ENCODE measurements around the gene ALK.

ALK gene

GRCh38 chr2:29463181-29463900 lies 458.0 kb downstream of the ALK start:
- no peak for DNase-seq (ENCODE audit: low read depth in 2 of 3, low spot score in 2 of 3)

GRCh38 chr2:29462293-29462692 lies 459.1 kb downstream of the ALK start:
- DNase-seq (ENCODE audit: low read depth in 2 of 3, low spot score in 2 of 3) = no peak

GRCh38 chr2:29460190-29460589 lies 461.2 kb downstream of the ALK start:
- DNase-seq (ENCODE audit: low read depth in 2 of 3, low spot score in 2 of 3) = no peak

GRCh38 chr2:29459445-29460179 lies 461.8 kb downstream of the ALK start:
- DNase-seq (ENCODE audit: low read depth in 2 of 3, low spot score in 2 of 3) = no peak

- DNase-seq (ENCODE audit: low read depth in 2 of 3, low spot score in 2 of 3) = no peak
Measured at GRCh38 chr2:29456429-29456828, 465.0 kb downstream of the ALK start.

GRCh38 chr2:29455200-29455860 lies 466.1 kb downstream of the ALK start:
- no peak for DNase-seq (ENCODE audit: low read depth in 2 of 3, low spot score in 2 of 3)

- DNase-seq (ENCODE audit: low read depth in 2 of 3, low spot score in 2 of 3) = no peak
Measured at GRCh38 chr2:29452036-29452435, 469.4 kb downstream of the ALK start.

- DNase-seq (ENCODE audit: low read depth in 2 of 3, low spot score in 2 of 3) = no peak
Measured at GRCh38 chr2:29450596-29451222, 470.7 kb downstream of the ALK start.

GRCh38 chr2:29449499-29449898 lies 471.9 kb downstream of the ALK start:
- no peak for DNase-seq (ENCODE audit: low read depth in 2 of 3, low spot score in 2 of 3)

GRCh38 chr2:29448096-29448688 lies 473.2 kb downstream of the ALK start:
- no peak for DNase-seq (ENCODE audit: low read depth in 2 of 3, low spot score in 2 of 3)

- no peak for DNase-seq (ENCODE audit: low read depth in 2 of 3, low spot score in 2 of 3)
Measured at GRCh38 chr2:29447513-29447912, 473.9 kb downstream of the ALK start.

- DNase-seq (ENCODE audit: low read depth in 2 of 3, low spot score in 2 of 3) = no peak
Measured at GRCh38 chr2:29446847-29447246, 474.5 kb downstream of the ALK start.

GRCh38 chr2:29444150-29444549 lies 477.2 kb downstream of the ALK start:
- no peak for DNase-seq (ENCODE audit: low read depth in 2 of 3, low spot score in 2 of 3)

- DNase-seq (ENCODE audit: low read depth in 2 of 3, low spot score in 2 of 3) = no peak
Measured at GRCh38 chr2:29443627-29444026, 477.8 kb downstream of the ALK start.

GRCh38 chr2:29443151-29443550 lies 478.2 kb downstream of the ALK start:
- DNase-seq (ENCODE audit: low read depth in 2 of 3, low spot score in 2 of 3) = no peak

GRCh38 chr2:29440921-29441623 lies 480.3 kb downstream of the ALK start:
- DNase-seq (ENCODE audit: low read depth in 2 of 3, low spot score in 2 of 3) = no peak

- no peak for DNase-seq (ENCODE audit: low read depth in 2 of 3, low spot score in 2 of 3)
Measured at GRCh38 chr2:29433920-29434319, 487.5 kb downstream of the ALK start.

GRCh38 chr2:29433128-29433527 lies 488.3 kb downstream of the ALK start:
- DNase-seq (ENCODE audit: low read depth in 2 of 3, low spot score in 2 of 3) = no peak

GRCh38 chr2:29431485-29431884 lies 489.9 kb downstream of the ALK start:
- DNase-seq (ENCODE audit: low read depth in 2 of 3, low spot score in 2 of 3) = no peak

- no peak for DNase-seq (ENCODE audit: low read depth in 2 of 3, low spot score in 2 of 3)
Measured at GRCh38 chr2:29430382-29431112, 490.8 kb downstream of the ALK start.

All from activated CD8-positive, alpha-beta memory T cell treated with anti-CD3 and anti-CD28 coated beads for 48 hours (primary cell).